HEK293 (cell line): ENCODE measurements around the gene AP3B2.

Source experiments
- CTCF ChIA-PET: fragments of 350-600 bp; formaldehyde crosslinking; extraction: SDS; loops from one replicate; lab custom pipeline; 2021; ENCODE audit warnings: antibody characterized with exemption; lab: Yijun Ruan, JAX
- POLR2A ChIA-PET: fragments of 300-600 bp; formaldehyde crosslinking; extraction: SDS; loops from one replicate; lab custom pipeline; 2020; ENCODE audit warnings: antibody characterized with exemption, inconsistent platforms; lab: Yijun Ruan, JAX
- H3K27ac ChIP-seq: fragments of 200-500 bp; sonication (Bioruptor generic); 2 replicates; pipeline ENCODE4 v1.5.1; 2014; ENCODE audit warnings: low read depth, low read length, control low read depth, inconsistent platforms; ENCODE audit errors: extremely low read depth
- H3K36me3 ChIP-seq, 2 experiments: fragments of 200-500 bp in 1 of 2; sonication (Bioruptor generic) in 1 of 2; 1 replicate in 1 of 2; 2 replicates in 1 of 2; pipeline ENCODE4 v1.5.1; 2014 to 2017; ENCODE audit warnings: inconsistent platforms in 2 of 2, low read length in 2 of 2; ENCODE audit not compliant: control insufficient read depth in 2 of 2, insufficient read depth in 1 of 2
- H3K4me1 ChIP-seq: fragments of 200-500 bp; sonication (Bioruptor generic); 2 replicates; pipeline ENCODE4 v1.5.1; 2014; ENCODE audit warnings: mild to moderate bottlenecking, low read length, inconsistent platforms; ENCODE audit not compliant: control insufficient read depth, insufficient read depth
- H3K4me3 ChIP-seq: 2 replicates; pipeline ENCODE4 v1.5.1; 2011; ENCODE audit warnings: low read depth, mild to moderate bottlenecking, control low read depth, low read length, moderate library complexity
- H3K9me3 ChIP-seq: fragments of 200-500 bp; sonication (Bioruptor generic); 2 replicates; pipeline ENCODE4 v1.5.1; 2014; ENCODE audit warnings: low read depth, low read length, inconsistent platforms; ENCODE audit not compliant: control insufficient read depth, insufficient read depth
- GFI1B ChIP-seq: fragments of 450-650 bp; formaldehyde crosslinking; IDR thresholded peaks from 2 replicates; pipeline ENCODE4 v1.5.1; 2016; ENCODE audit warnings: missing biosample characterization, missing genetic modification characterization
- HOXA7 ChIP-seq: sonication (generic); formaldehyde crosslinking; IDR thresholded peaks from 2 replicates; pipeline ENCODE4 v1.8.1; 2022; ENCODE audit warnings: missing genetic modification reagents, borderline replicate concordance
- TSHZ1 ChIP-seq: fragments of 450-650 bp; formaldehyde crosslinking; IDR thresholded peaks from 2 replicates; pipeline ENCODE4 v1.5.1; 2016; ENCODE audit warnings: missing biosample characterization, missing genetic modification characterization, borderline replicate concordance
- ZIC2 ChIP-seq: fragments of 450-650 bp; formaldehyde crosslinking; IDR thresholded peaks from 2 replicates; pipeline ENCODE4 v1.5.1; 2016; ENCODE audit warnings: missing biosample characterization, missing genetic modification characterization
- ZNF155 ChIP-seq: fragments of 450-650 bp; formaldehyde crosslinking; IDR thresholded peaks from 2 replicates; pipeline ENCODE4 v1.5.1; 2016; ENCODE audit warnings: missing biosample characterization, missing genetic modification characterization
- ZNF184 ChIP-seq: fragments of 450-650 bp; IDR thresholded peaks from 2 replicates; pipeline ENCODE4 v1.5.1; 2018; ENCODE audit warnings: missing biosample characterization, mild to moderate bottlenecking, missing genetic modification characterization
- ZNF24 ChIP-seq: fragments of 450-650 bp; formaldehyde crosslinking; IDR thresholded peaks from 2 replicates; pipeline ENCODE4 v1.5.1; 2016; ENCODE audit warnings: missing biosample characterization, missing genetic modification characterization
- ZNF433 ChIP-seq: fragments of 450-650 bp; formaldehyde crosslinking; IDR thresholded peaks from 2 replicates; pipeline ENCODE4 v1.5.1; 2016; ENCODE audit warnings: missing biosample characterization, missing genetic modification characterization, low read depth
- ZNF514 ChIP-seq: fragments of 450-650 bp; formaldehyde crosslinking; IDR thresholded peaks from 2 replicates; pipeline ENCODE4 v1.5.1; 2016; ENCODE audit warnings: missing biosample characterization, missing genetic modification characterization
- ZNF548 ChIP-seq: fragments of 450-650 bp; formaldehyde crosslinking; IDR thresholded peaks from 2 replicates; pipeline ENCODE4 v1.5.1; 2016; ENCODE audit warnings: missing biosample characterization, missing genetic modification characterization
- ZNF585B ChIP-seq: fragments of 450-650 bp; formaldehyde crosslinking; IDR thresholded peaks from 2 replicates; pipeline ENCODE4 v1.5.1; 2016; ENCODE audit warnings: missing biosample characterization, missing genetic modification characterization
- ZNF629 ChIP-seq: fragments of 450-650 bp; formaldehyde crosslinking; IDR thresholded peaks from 2 replicates; pipeline ENCODE4 v1.5.1; 2017; ENCODE audit warnings: missing biosample characterization, missing genetic modification characterization
- ZNF660 ChIP-seq: fragments of 450-650 bp; IDR thresholded peaks from 2 replicates; pipeline ENCODE4 v1.5.1; 2018; ENCODE audit warnings: missing biosample characterization, mild to moderate bottlenecking, missing genetic modification characterization
- ZNF677 ChIP-seq: fragments of 450-650 bp; IDR thresholded peaks from 2 replicates; pipeline ENCODE4 v1.5.0; 2018; ENCODE audit warnings: missing biosample characterization, mild to moderate bottlenecking, missing genetic modification characterization, moderate library complexity
- ZNF704 ChIP-seq: fragments of 450-650 bp; formaldehyde crosslinking; IDR thresholded peaks from 2 replicates; pipeline ENCODE4 v1.5.1; 2016; ENCODE audit warnings: missing biosample characterization, missing genetic modification characterization
- ZSCAN18 ChIP-seq: fragments of 450-650 bp; formaldehyde crosslinking; IDR thresholded peaks from 2 replicates; pipeline ENCODE4 v1.5.1; 2016; ENCODE audit warnings: missing biosample characterization, missing genetic modification characterization

AP3B2 gene

GRCh38 chr15:82662641-82663040 lies 47.0 kb downstream of the AP3B2 start:
- no peak overlapping the region for H3K27ac ChIP-seq
- POLR2A ChIA-PET = no interaction called here
- CTCF ChIA-PET = no interaction called here
- H3K36me3 ChIP-seq = no peaks in the 10 kb centered on the region
- no peaks in the 10 kb centered on the region for H3K4me1 ChIP-seq
- H3K4me3 ChIP-seq = no peak overlapping the region
- TF ChIP-seq ZNF514 (tag by site-specific recombination) (no peak), ZNF155 (tag by site-specific recombination) (no peak), GFI1B (tag by site-specific recombination) (no peak)
- no peaks in the 10 kb centered on the region for H3K9me3 ChIP-seq

- Histone ChIP-seq H3K27ac (no peak overlapping the region), H3K9me3 (no peaks in the 10 kb centered on the region), H3K4me3 (no peak overlapping the region)
- TF ChIP-seq ZNF433 (tag by site-specific recombination) = no peak
- no peak for TF ChIP-seq ZNF585B
- TF ChIP-seq ZNF629 = no peak
- TF ChIP-seq ZNF24 (tag by site-specific recombination) = no peak
- no peak for TF ChIP-seq ZIC2 (tag by site-specific recombination)
- no peak for TF ChIP-seq ZNF660 (tag by site-specific recombination)
- TF ChIP-seq, all 188 proteins: peak for 0
- CTCF ChIA-PET = no interaction called here
- Histone ChIP-seq H3K4me1 (no peaks in the 10 kb centered on the region), H3K36me3 (no peaks in the 10 kb centered on the region)
- POLR2A ChIA-PET = no interaction called here
Observed at GRCh38 chr15:82660378-82660777, 49.3 kb downstream of the AP3B2 start.

- no peak overlapping the region for H3K4me3 ChIP-seq
- no peaks in the 10 kb centered on the region for H3K4me1 ChIP-seq
- CTCF ChIA-PET = no interaction called here
- H3K27ac ChIP-seq = no peak overlapping the region
- no peaks in the 10 kb centered on the region for H3K36me3 ChIP-seq
- no peaks in the 10 kb centered on the region for H3K9me3 ChIP-seq
- no peak for TF ChIP-seq ZNF548
- TF ChIP-seq ZNF704 = no peak
- TF ChIP-seq TSHZ1 (tag by site-specific recombination) = no peak
- no peak for TF ChIP-seq ZSCAN18 (tag by site-specific recombination)
- no peak for TF ChIP-seq ZNF184 (tag by site-specific recombination)
- TF ChIP-seq ZNF677 = no peak
- no peak for TF ChIP-seq HOXA7 (CRISPR knock-in tag)
- POLR2A ChIA-PET = no interaction called here
Observed at GRCh38 chr15:82656641-82657266, 52.9 kb downstream of the AP3B2 start.
